Erythroblast (primary cell): Measurements from ENCODE around the gene NXT1.

Source experiments
- GATA1 ChIP-seq: IDR thresholded peaks from 2 replicates; pipeline ENCODE4 v1.6.1; 2011; ENCODE audit warnings: low read depth, mild to moderate bottlenecking, control low read depth, low read length, moderate library complexity
- POLR2A ChIP-seq: IDR thresholded peaks from 2 replicates; pipeline ENCODE4 v1.6.1; 2011; ENCODE audit warnings: mild to moderate bottlenecking, low read length

DNA sequence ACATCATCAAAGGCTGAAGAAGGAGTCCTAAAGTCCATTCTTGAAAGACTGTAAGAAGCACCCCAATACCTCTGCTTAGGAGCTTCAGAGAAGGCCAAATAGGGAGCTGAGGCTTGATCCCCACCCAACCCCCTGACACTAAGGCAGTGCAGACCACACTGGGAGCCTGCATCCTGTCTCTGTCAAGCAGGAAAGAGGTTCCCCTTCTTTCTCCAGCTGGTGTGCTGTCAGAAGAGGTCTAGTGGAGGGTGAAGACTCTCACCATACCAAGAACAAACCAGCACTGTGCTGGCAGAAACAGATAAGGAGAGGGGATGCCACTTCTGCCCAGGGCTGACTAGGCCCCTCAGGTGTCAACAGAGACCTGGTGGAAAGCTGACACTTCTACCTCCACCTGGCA, 31.3 kb downstream of the NXT1 start:
- TF ChIP-seq POLR2A (no peak), GATA1 (no peak)
